Stimulated activated naive B cell treated with anti-CD40 and anti-IgM and Interleukin-4, amounts not matched to agents 10 μg/mL and 1 μg/mL and 100 μg/mL, for 72 hours (primary cell): ENCODE results near the gene HABP4.

Experiments used
- ATAC-seq, 2 donors: fragments of 150-1000 bp; cut with Tn5 transposase; replicated peaks; 2 replicates each; pipeline ENCODE4 v1.10.0; 2021; ENCODE audit warnings: moderate library complexity in 1 of 2
- DNase-seq: peaks from one replicate; pipeline ENCODE4 v3.0.0; 2021
- H3K27ac Mint-ChIP-seq: one replicate; pipeline ENCODE4 v1.8.0; 2022; ENCODE audit warnings: mild to moderate bottlenecking, mixed read lengths
- H3K27me3 Mint-ChIP-seq, 2 donors: one replicate each; pipeline ENCODE4 v1.8.0; 2022; ENCODE audit warnings: mixed read lengths in 2 of 2
- H3K36me3 Mint-ChIP-seq, 2 donors: one replicate each; pipeline ENCODE4 v1.8.0; 2022; ENCODE audit warnings: mixed read lengths in 2 of 2, mild to moderate bottlenecking in 1 of 2
- H3K4me1 Mint-ChIP-seq, 2 donors: one replicate each; pipeline ENCODE4 v1.8.0; 2022; ENCODE audit warnings: mixed read lengths in 2 of 2, mild to moderate bottlenecking in 1 of 2
- H3K4me3 Mint-ChIP-seq, 2 donors: one replicate each; pipeline ENCODE4 v1.8.0; 2022; ENCODE audit warnings: mild to moderate bottlenecking in 2 of 2, mixed read lengths in 2 of 2, moderate library complexity in 1 of 2
- H3K9me3 Mint-ChIP-seq, 2 donors: one replicate each; pipeline ENCODE4 v1.8.0; 2022; ENCODE audit warnings: mixed read lengths in 2 of 2, mild to moderate bottlenecking in 1 of 2

Gene HABP4

DNA sequence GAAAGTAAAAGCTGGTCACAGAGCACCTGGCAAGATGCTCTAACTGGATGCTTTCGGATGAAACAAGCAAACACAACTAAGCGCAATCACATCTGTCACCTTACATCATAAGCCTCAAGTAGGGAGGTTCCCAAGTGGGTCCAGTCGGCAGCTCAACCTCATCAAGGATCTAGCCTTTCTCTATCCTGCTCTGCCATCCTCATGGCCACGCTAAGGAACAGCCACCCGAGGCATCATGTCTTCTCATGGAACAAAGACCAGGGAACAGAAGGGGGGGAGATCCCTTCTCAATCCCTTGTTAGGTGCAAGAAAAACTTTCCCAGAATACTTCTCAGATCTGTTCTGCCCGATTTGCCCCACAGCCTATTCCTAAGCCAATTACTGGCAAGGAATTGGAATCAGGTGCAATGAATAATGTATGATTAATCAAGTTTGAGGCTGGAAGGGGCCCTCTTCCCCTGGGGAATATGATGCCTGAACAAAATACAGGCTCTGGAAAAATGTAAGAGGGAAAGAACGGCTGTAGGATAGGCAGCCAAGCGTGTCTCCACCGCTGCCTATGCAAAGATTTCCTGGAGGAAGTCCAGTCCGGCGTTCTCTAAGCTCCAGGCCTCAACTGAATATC lies 1.3 kb upstream of the HABP4 start:
- no peak overlapping the region for H3K27ac Mint-ChIP-seq
- no peak overlapping the region for H3K4me3 Mint-ChIP-seq
- H3K27me3 Mint-ChIP-seq = peaks cover 7 to 12% of the 10 kb centered on the region in 2 donors
- ATAC-seq (no peak), DNase-seq (no peak)
- H3K4me1 Mint-ChIP-seq = peaks cover 11 to 17% of the 10 kb centered on the region in 2 donors
- peaks cover 1 to 5% of the 10 kb centered on the region in 2 donors for H3K36me3 Mint-ChIP-seq
- H3K9me3 Mint-ChIP-seq = no peaks in the 10 kb centered on the region

DNA sequence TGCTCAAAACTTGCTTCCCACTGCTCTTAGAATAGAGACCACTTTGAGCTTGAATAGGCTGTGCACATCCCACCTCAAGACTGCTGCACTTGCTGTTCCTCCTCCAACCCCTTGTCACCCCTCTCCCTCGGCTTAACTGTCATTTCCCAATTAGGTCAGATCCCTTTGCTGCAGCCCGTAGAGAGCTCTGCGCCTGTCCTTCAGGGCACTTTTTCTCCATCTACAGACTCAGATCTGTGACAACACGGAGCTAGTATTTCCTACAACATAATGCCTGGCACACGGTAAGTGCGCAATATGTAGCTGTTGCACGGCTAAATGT lies 485 bp upstream of the HABP4 start:
- Mint-ChIP-seq H3K27ac (no peak overlapping the region), H3K36me3 (peaks cover 2 to 8% of the 10 kb centered on the region in 2 donors), H3K4me3 (peak overlapping the region; percentile 79 to 96), H3K9me3 (no peaks in the 10 kb centered on the region), H3K4me1 (peaks cover 12 to 17% of the 10 kb centered on the region in 2 donors), H3K27me3 (peaks cover 7 to 12% of the 10 kb centered on the region in 2 donors)
- no peak for DNase-seq
- peak; percentile 22 to 23 for ATAC-seq

DNA sequence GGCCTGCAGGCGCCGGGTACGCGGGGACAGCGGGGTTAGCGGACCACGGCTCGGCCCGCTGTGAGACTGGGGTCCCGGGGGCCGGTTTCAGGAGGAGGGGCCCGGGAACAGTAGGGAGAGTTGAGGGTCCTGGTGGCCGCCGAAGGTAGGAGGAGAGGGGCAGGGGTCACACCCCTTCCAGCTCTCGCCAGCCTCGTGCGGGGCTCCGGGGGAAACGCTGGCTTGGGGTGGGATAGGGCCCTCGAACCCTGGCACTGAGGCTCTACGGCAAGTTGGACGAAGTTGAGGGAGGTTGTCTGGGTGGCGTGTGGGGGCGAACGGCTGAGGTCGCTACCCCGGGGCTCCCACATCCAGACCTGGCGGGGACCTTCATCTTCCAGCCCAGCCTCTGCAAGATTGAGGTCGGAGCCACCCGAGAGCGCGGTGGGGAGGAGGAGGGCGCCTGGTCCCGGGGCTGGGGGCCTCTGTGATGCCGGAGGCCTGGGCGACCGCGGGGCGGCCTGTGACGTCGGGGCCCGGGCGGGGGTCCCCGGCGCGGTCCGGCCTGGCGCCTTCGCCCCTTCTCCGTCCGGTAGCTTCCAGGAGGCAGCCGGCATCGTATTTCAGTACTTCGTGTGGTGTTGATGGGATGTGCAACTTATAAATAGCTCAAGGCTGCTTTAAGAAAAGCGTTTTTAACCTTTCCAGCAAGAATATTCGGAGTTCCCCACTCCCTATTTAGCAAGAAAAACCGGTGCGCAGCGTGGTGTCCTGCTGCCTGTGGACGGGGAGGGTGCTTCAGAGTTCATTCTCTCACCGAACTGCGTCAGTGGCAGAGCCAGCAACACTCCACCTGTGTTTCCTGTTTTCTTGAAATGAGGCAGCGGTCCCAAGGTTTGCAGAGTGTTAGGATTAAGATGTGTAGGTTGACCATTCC lies 902 bp downstream of the HABP4 start:
- Mint-ChIP-seq H3K27me3 (peaks cover 7 to 12% of the 10 kb centered on the region in 2 donors), H3K4me3 (peak overlapping the region; percentile 91 to 96), H3K4me1 (peaks cover 12 to 17% of the 10 kb centered on the region in 2 donors), H3K9me3 (no peaks in the 10 kb centered on the region), H3K27ac (peak overlapping the region; percentile 86), H3K36me3 (peaks cover 2 to 8% of the 10 kb centered on the region in 2 donors)
- ATAC-seq (peak; percentile 14 to 22), DNase-seq (peak; percentile 36)

DNA sequence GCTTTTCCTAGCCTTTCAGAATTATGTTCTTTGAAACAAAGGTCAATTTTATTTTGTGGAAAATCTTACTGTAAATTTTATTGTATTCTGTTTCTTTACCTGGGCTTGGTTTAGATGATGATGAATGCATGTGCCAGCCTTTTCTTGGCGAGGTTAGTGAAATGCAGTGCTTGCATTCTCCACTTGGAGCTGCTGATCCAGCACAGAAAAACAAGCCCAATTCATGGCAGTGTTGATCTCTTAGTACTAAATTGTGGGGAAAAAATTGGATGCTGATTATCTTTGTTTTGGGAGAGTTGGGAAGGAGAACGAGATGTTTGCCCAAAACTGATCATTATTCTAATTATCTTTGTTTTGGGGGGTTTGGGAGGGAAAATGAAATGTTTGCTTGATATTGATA lies 3.7 kb downstream of the HABP4 start:
- peaks cover 4 to 13% of the 10 kb centered on the region in 2 donors for H3K36me3 Mint-ChIP-seq
- H3K9me3 Mint-ChIP-seq = no peaks in the 10 kb centered on the region
- H3K27ac Mint-ChIP-seq = no peak overlapping the region
- ATAC-seq (no peak), DNase-seq (no peak)
- H3K27me3 Mint-ChIP-seq = peaks cover 7 to 12% of the 10 kb centered on the region in 2 donors
- no peak overlapping the region for H3K4me3 Mint-ChIP-seq
- H3K4me1 Mint-ChIP-seq = peaks cover 12 to 17% of the 10 kb centered on the region in 2 donors

DNA sequence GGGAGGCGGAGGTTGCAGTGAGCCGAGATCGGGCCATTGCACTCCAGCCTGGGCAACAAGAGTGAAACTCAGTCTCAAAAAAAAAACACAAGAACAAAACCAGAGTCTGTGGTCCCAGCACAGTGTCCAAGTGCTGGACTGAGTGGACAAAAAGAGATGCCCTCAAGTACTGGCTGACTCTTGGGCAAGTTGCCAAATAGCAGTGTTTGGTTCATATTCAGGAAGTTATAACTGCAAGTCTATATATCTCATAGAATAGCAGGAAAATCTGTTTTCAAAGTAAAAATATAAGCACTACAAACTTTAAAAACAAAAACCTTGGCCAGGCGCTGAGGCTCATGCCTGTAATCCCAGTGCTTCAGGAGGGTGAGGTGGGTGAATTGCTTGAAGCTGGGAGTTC lies 7.3 kb downstream of the HABP4 start:
- Mint-ChIP-seq H3K27me3 (no peaks in the 10 kb centered on the region), H3K4me3 (no peak overlapping the region), H3K36me3 (peaks cover 11 to 28% of the 10 kb centered on the region in 2 donors), H3K9me3 (no peaks in the 10 kb centered on the region), H3K4me1 (peaks cover 0 to 3% of the 10 kb centered on the region in 2 donors), H3K27ac (no peak overlapping the region)
- DNase-seq = no peak
- ATAC-seq = no peak

DNA sequence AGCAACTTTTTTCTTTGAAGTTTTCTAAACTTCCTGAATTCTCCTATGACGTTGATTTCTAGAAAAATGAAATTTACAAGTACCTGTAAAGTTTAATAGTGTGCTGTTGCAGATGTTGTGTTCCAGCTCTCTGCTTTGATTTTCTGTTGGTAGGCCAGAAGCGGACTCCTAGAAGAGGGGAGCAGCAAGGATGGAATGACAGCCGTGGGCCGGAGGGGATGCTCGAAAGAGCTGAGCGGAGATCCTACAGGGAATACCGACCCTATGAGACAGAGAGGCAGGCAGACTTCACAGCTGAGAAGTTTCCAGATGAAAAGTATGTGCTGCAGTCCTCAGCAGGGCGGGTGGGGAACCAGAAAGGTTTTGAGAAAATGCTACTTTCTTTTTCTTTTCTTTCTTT lies 8.3 kb downstream of the HABP4 start:
- ATAC-seq = no peak
- Mint-ChIP-seq H3K27ac (no peak overlapping the region), H3K36me3 (peaks cover 11 to 28% of the 10 kb centered on the region in 2 donors), H3K9me3 (no peaks in the 10 kb centered on the region), H3K4me3 (no peak overlapping the region), H3K27me3 (no peaks in the 10 kb centered on the region), H3K4me1 (peaks cover 0 to 3% of the 10 kb centered on the region in 2 donors)
- DNase-seq = no peak

DNA sequence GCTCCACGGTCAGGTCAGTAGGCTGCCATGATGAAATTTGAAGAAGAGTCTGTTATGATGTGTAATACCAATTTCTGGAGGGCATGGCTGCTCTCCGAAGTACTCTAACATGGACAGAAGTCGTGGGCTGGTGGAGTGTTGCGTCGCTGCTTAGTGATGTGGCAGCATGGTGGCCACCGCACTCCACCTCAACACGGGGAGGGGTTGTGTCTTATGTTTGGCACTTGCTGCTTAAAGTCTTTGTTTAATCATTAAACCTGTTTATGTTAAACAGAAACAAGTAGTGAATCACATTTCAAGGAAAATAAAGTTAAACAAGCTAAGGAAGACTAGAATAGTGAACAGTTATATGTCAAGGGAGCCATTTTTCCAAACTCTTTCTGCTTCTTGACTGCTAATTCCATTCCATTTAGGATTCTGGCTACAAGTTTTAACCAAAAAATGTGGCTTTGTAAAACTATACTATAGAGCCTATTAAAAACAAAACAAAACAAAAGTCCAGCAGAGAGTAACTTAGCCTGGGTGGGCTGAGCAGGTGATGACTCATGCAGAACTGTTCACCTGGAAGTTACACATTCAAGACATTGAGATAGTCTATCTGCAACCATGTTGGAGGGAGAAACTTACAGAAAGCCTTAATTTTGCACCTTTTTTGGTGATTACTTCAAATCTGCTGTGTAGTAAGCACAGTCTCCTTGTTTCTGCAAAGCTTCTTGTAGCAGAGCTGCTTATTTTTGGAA lies 9.5 kb downstream of the HABP4 start:
- H3K4me1 Mint-ChIP-seq = no peaks in the 10 kb centered on the region
- H3K4me3 Mint-ChIP-seq = no peak overlapping the region
- DNase-seq (no peak), ATAC-seq (no peak)
- H3K9me3 Mint-ChIP-seq = no peaks in the 10 kb centered on the region
- H3K27ac Mint-ChIP-seq = no peak overlapping the region
- peaks cover 12 to 23% of the 10 kb centered on the region in 2 donors for H3K36me3 Mint-ChIP-seq
- no peaks in the 10 kb centered on the region for H3K27me3 Mint-ChIP-seq

DNA sequence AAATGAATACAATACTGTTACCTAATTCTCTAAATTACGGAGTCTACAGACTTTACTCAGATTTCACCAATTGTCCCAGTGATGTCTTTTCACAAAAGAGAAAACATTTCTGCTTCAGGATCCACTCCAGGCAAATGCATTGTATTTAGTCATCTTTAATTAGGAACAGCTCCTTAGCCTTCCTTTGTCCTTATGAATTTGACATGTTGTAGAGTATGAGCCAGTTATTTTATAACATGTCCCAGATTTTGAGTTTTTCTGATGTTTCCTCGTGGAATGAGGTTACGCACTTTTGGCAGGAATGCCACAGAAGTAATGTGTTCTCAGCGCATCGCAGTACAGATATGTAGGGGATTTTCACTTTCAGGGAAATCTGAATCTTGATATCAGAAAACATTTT lies 10.5 kb downstream of the HABP4 start:
- Mint-ChIP-seq H3K27ac (no peak overlapping the region), H3K9me3 (no peaks in the 10 kb centered on the region), H3K4me1 (no peaks in the 10 kb centered on the region), H3K27me3 (no peaks in the 10 kb centered on the region), H3K4me3 (no peak overlapping the region), H3K36me3 (peaks cover 12 to 29% of the 10 kb centered on the region in 2 donors)
- no peak for ATAC-seq
- DNase-seq = no peak

DNA sequence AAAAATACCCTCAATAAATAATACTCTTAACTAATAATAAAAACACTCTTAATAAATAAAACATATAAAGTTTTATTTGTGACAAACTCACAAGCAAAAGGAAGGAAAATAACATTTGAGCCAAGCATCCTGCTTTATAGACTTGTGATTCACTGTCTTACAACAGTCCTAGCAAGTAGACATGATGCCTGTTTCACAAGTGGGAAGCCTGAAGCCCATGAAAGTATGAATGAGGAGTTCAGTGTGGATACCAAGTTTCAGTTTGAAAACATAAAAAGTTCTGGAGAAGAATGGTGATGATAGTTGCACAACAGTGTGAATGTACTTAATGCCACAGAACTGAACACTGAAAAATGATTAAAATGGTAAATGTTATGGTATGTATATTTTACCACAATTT lies 10.9 kb downstream of the HABP4 start:
- ATAC-seq = no peak
- no peaks in the 10 kb centered on the region for H3K27me3 Mint-ChIP-seq

DNA sequence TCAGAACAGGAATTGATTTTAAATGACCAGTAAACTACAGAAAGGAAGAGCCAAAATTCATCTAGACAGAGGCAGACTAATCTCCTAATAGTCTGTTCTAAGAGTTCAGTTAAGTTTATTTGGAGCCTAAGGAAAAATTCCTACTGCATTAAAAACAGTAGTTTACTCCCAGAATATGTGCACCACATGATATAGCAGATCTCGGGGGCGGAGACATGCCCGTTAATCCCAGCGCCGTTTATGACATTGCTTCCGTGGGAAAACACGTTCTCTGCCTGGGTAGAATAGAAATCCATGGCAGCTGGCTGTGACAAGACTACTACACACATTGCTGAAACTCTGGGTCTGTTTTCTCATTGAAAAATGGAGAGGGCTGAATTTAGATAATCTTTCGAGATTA lies 11.4 kb downstream of the HABP4 start:
- Mint-ChIP-seq H3K4me1 (no peaks in the 10 kb centered on the region), H3K4me3 (no peak overlapping the region), H3K36me3 (peaks cover 13 to 37% of the 10 kb centered on the region in 2 donors), H3K27ac (no peak overlapping the region), H3K27me3 (no peaks in the 10 kb centered on the region), H3K9me3 (no peaks in the 10 kb centered on the region)
- DNase-seq (no peak), ATAC-seq (no peak)

More for the DNA sequence above, 10.9 kb downstream of the HABP4 start:
- no peak overlapping the region for H3K4me3 Mint-ChIP-seq
- no peaks in the 10 kb centered on the region for H3K9me3 Mint-ChIP-seq
- peaks cover 12 to 33% of the 10 kb centered on the region in 2 donors for H3K36me3 Mint-ChIP-seq
- no peaks in the 10 kb centered on the region for H3K4me1 Mint-ChIP-seq
- no peak for DNase-seq
- no peak overlapping the region for H3K27ac Mint-ChIP-seq

DNA sequence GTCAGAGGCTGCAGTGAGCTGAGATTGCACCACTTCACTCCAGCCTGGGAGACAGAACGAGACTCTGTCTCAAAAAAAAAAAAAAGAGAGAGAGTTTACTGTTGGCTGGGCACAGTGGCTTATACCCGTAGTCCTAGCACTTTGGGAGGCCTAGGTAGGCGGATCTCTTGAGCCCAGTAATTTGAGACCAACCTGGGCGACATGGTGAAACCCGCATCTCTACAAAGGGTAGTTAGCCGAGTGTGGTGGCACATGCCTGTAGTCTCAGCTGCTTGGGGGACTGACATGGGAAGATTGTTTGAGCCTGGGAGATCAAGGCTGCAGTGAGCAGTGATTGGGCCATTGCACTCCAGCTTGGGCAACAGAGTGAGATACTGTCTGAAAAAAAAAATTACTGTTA lies 12.6 kb downstream of the HABP4 start:
- Mint-ChIP-seq H3K27ac (no peak overlapping the region), H3K36me3 (peaks cover 19 to 42% of the 10 kb centered on the region in 2 donors)

DNA sequence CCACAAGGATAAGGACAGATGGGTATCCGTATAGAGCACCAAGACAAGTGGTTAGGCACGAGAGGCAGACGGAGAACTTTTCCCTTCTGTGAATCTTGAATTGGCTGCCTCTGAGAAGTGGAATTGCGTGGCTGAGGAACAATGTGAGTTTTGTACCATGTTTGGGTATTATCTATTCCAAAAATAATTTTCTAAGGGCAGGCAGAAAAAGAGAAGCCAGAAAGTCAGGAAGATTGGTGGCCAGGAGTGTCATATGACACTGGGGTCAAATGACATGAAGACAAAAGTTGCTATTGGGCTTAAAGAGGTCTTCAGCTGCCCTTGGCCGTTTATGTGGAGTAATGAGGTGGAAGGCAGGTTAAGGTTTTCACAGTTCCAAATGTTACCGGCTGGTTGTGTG lies 14.5 kb downstream of the HABP4 start:
- DNase-seq (no peak), ATAC-seq (no peak)
- no peak overlapping the region for H3K4me3 Mint-ChIP-seq
- peaks cover 21 to 41% of the 10 kb centered on the region in 2 donors for H3K36me3 Mint-ChIP-seq
- H3K9me3 Mint-ChIP-seq = no peaks in the 10 kb centered on the region
- no peaks in the 10 kb centered on the region for H3K27me3 Mint-ChIP-seq
- H3K27ac Mint-ChIP-seq = no peak overlapping the region
- H3K4me1 Mint-ChIP-seq = no peaks in the 10 kb centered on the region

More for the DNA sequence above, 12.6 kb downstream of the HABP4 start:
- Mint-ChIP-seq H3K4me3 (no peak overlapping the region), H3K27me3 (no peaks in the 10 kb centered on the region), H3K4me1 (no peaks in the 10 kb centered on the region), H3K9me3 (no peaks in the 10 kb centered on the region)
- DNase-seq (no peak), ATAC-seq (no peak)

DNA sequence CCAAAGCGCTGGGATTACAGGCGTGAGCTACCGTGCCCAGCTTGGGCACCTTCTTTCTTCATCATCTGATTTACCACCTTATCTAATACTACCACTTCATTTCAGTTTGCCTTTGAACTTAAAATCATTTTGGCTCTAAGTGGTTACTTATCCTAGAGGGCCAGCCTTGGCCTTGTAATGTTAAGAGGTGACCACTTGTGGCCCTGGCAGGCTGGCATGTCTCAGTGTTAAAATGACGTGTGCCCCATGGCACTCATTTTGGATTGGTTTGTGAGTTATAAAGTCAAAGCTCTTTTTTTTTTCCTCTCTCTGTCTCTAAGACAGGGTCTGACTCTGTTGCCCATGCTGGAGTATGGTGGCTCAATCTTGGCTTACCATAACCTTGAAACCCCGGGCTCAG lies 17.8 kb downstream of the HABP4 start:
- H3K4me3 Mint-ChIP-seq = no peak overlapping the region
- H3K27me3 Mint-ChIP-seq = no peaks in the 10 kb centered on the region

DNA sequence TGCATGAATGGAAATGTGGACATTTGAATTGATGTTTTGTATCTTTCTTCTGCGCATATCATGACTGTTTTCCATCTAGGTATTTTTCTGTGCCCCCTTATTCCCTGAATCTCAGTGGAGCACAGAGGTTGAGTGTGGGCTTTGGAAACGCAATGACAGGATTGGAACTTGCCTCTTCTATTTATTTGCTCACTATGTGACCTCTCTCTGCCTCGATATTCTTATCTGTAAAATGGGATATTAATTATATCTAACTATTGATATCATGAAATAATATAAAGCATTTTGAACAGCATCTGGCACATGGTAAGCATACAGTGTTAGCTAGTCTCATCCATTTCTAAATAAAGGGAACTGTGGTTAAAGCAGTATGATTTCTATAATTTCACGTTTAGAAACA lies 26.0 kb downstream of the HABP4 start:
- Mint-ChIP-seq H3K4me3 (no peak overlapping the region), H3K36me3 (peaks cover 12 to 20% of the 10 kb centered on the region in 2 donors), H3K27me3 (no peaks in the 10 kb centered on the region), H3K4me1 (peaks cover 5 to 7% of the 10 kb centered on the region in 2 donors), H3K27ac (no peak overlapping the region), H3K9me3 (no peaks in the 10 kb centered on the region)
- ATAC-seq (no peak), DNase-seq (no peak)

More for the DNA sequence above, 17.8 kb downstream of the HABP4 start:
- no peak for ATAC-seq
- no peaks in the 10 kb centered on the region for H3K4me1 Mint-ChIP-seq
- H3K27ac Mint-ChIP-seq = no peak overlapping the region
- H3K36me3 Mint-ChIP-seq = peaks cover 20 to 28% of the 10 kb centered on the region in 2 donors
- H3K9me3 Mint-ChIP-seq = no peaks in the 10 kb centered on the region
- no peak for DNase-seq
